Heart left ventricle (tissue), 16 donors: ENCODE measurements around the gene QRSL1. TPM values are rescaled to one million over a fixed set of nuclear protein-coding genes. Genes with fewer than 3 reads are reported as not detected.

Experiments
- ATAC-seq, 4 donors: fragments of 200-7000 bp; cut with Tn5 transposase; one replicate each; pipeline ENCODE4 v1.9.1; 2020 to 2022; ENCODE audit warnings: moderate library complexity in 4 of 4, mild to moderate bottlenecking in 3 of 4, moderate number of reproducible peaks in 1 of 4
- DNase-seq, 5 donors: peaks; one replicate each; pipeline ENCODE4 v3.0.0-alpha.2; 2020
- H3K27ac ChIP-seq, 12 donors: fragments of 200-600 bp; sonication (generic) in 4 of 12; one replicate each; pipeline versions ENCODE4 v1.5.0 to v1.8.0; 2016 to 2022; ENCODE audit warnings: mild to moderate bottlenecking in 2 of 12
- H3K27me3 ChIP-seq, 9 donors: fragments of 200-600 bp; sonication (generic) in 2 of 9; one replicate each; pipeline versions ENCODE4 v1.5.1 to v1.8.0; 2016 to 2022; ENCODE audit warnings: mild to moderate bottlenecking in 3 of 9
- H3K36me3 ChIP-seq, 9 donors: fragments of 200-600 bp; sonication (generic) in 2 of 9; one replicate each; pipeline versions ENCODE4 v1.5.0 to v1.8.0; 2018 to 2022; ENCODE audit warnings: mild to moderate bottlenecking in 2 of 9
- H3K4me1 ChIP-seq, 12 donors: fragments of 200-600 bp; sonication (generic) in 4 of 12; one replicate each; pipeline versions ENCODE4 v1.5.0 to v1.8.0; 2016 to 2022; ENCODE audit warnings: mild to moderate bottlenecking in 3 of 12
- H3K4me3 ChIP-seq, 12 donors: fragments of 200-600 bp; sonication (generic) in 4 of 12; one replicate each; pipeline versions ENCODE4 v1.5.0 to v1.8.0; 2017 to 2022; ENCODE audit warnings: mild to moderate bottlenecking in 9 of 12, moderate library complexity in 4 of 12
- H3K9me3 ChIP-seq, 12 donors: fragments of 200-600 bp; sonication (generic) in 4 of 12; one replicate each; pipeline versions ENCODE4 v1.5.0 to v1.8.0; 2016 to 2022; ENCODE audit warnings: mild to moderate bottlenecking in 1 of 12
- POLR2A ChIP-seq, 2 donors: fragments of 450-650 bp; IDR thresholded peaks; one replicate each; pipeline ENCODE4 v1.6.1; 2017; ENCODE audit warnings: antibody characterized with exemption in 2 of 2, mild to moderate bottlenecking in 2 of 2, moderate library complexity in 2 of 2
- WGBS, 4 donors: extraction: QIAGEN DNeasy Blood & Tissue Kit in 2 of 4; methylation state at CpG; one replicate each; pipeline versions ENCODE4 v1.1.5 to v1.1.7; 2013 to 2018; 5-methylcytosine and 5-hydroxymethylcytosine counted together
- intact Hi-C, 10 donors: fragments of 100-400 bp; cut with DNase I; formaldehyde crosslinking; loops; one replicate each; pipeline versions ENCODE4 v1.11.1 to v1.14.2; 2022
- polyA plus RNA-seq, 2 donors: library from polyadenylated mRNA; stranded (reverse); fragments of 200-250 nt; gene quantifications; one replicate each; pipeline ENCODE4 v1.2.3, GENCODE V29; 2013
- total RNA-seq, 9 donors: library from RNA; depleted of rRNA in 2 of 9; stranded (reverse); fragments of >200 nt in 2 of 9; fragmentation: NEBNext Ultra II Directional in 3 of 9; extraction: Animal tissue kit (Norgen Biotek cat#: 25700) in 3 of 9; gene quantifications; one replicate each; pipeline versions ENCODE4 v1.1.0 to v1.2.4, GENCODE V29; 2016 to 2023
- TF ChIP-seq, protein P1 (sequence below), 12 donors: fragments of 200-600 bp; sonication (generic) in 4 of 12; IDR thresholded peaks; one replicate each; pipeline versions ENCODE4 v1.5.0 to v1.8.0; 2018 to 2022; ENCODE audit warnings: antibody characterized with exemption in 12 of 12, mild to moderate bottlenecking in 5 of 12
- donor health status: ischemic (EF 13 %, LVEDD 7.1; RV severe dilation, severe dysfunction).
- donor health status: healthy with polysubstance abuse.
- donor health status: DM: no; HTN: yes; CAD: no.
- donor health status: DM: no; HTN: no; CAD: no.
- donor health status: ischemic (EF 25% LVEDD 6.9; RV normal size, moderate dysfunction).
- donor health status: ischemic (EF 25% LVEDD 5.7; RV mildly dilated, moderate dysfunction).
- donor health status: healthy.
- donor health status: DM: yes; HTN: yes; CAD: no.
- donor health status: ischemic (EF 35%, LVEDD 5.7; RV mildly dilated, moderate dysfunction).
- donor health status: nonischemic (EF 11% LVEDD 7.7; RV severe dilation, severe dysfunction).
- donor health status: DM: yes; HTN: yes; CAD: no.
- donor health status: PGD.
- donor health status: ischemic (EF 29% LVEDD 5.4; RV normal size, mild dysfunction).
- donor health status: nonischemic (EF 23%, LVEDD 6.1; RV moderate dilation, normal function).

QRSL1 gene
- total and polyA plus RNA-seq, 11 donors: 8.6 to 18.9 (median 14.4) TPM

DNA sequence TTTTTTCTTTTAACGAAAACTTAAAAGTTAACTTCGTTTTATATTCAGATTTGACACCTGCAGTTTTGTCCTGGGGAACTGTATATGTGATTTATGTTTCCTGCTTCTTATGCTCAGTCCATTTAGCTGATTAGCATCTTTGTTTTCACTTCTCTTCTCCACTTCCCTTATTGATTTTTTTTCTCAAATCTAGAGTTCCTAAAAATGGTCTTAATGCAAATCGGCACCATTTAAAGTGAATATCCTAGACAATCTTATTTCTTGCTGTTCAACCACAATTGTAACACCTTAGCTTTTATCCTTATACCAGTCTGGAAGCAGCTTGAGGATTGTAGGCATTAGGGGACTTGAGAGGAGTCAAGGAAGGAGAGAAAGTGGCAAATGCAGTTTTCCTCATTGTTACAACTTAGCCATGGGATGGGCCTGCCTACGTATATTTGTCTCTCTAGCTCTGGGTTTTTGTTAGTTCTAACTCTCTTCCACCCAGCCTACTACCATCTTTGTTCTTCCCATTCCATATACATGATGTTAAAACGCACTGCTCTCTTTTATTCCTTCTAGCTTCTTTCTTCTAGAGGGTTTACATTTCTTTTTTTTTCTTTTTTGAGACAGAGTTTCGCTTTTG lies 8.5 kb downstream of the QRSL1 start:
- H3K9me3 ChIP-seq: no peaks in the 10 kb centered on the region
- intact Hi-C loops: no loop called here
- no peak for ATAC-seq
- TF ChIP-seq POLR2A (IDR thresholded peaks at IDR 0.05): no peak
- TF ChIP-seq, protein P1, sequence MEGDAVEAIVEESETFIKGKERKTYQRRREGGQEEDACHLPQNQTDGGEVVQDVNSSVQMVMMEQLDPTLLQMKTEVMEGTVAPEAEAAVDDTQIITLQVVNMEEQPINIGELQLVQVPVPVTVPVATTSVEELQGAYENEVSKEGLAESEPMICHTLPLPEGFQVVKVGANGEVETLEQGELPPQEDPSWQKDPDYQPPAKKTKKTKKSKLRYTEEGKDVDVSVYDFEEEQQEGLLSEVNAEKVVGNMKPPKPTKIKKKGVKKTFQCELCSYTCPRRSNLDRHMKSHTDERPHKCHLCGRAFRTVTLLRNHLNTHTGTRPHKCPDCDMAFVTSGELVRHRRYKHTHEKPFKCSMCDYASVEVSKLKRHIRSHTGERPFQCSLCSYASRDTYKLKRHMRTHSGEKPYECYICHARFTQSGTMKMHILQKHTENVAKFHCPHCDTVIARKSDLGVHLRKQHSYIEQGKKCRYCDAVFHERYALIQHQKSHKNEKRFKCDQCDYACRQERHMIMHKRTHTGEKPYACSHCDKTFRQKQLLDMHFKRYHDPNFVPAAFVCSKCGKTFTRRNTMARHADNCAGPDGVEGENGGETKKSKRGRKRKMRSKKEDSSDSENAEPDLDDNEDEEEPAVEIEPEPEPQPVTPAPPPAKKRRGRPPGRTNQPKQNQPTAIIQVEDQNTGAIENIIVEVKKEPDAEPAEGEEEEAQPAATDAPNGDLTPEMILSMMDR (IDR thresholded peaks at IDR 0.05): no peak
- WGBS, 4 donors: 71 to 83% (median 76%) methylated on average over 6 of the region's 6 CpGs
- H3K27ac ChIP-seq: peak overlapping the region in 1 of 12 donors; percentile 56
- H3K36me3 ChIP-seq: peaks cover 0 to 30% (median 19%) of the 10 kb centered on the region in 9 donors
- no peaks in the 10 kb centered on the region for H3K27me3 ChIP-seq
- no peak overlapping the region for H3K4me3 ChIP-seq
- peaks cover 0 to 26% (median 0%) of the 10 kb centered on the region in 12 donors for H3K4me1 ChIP-seq
- DNase-seq: no peak

DNA sequence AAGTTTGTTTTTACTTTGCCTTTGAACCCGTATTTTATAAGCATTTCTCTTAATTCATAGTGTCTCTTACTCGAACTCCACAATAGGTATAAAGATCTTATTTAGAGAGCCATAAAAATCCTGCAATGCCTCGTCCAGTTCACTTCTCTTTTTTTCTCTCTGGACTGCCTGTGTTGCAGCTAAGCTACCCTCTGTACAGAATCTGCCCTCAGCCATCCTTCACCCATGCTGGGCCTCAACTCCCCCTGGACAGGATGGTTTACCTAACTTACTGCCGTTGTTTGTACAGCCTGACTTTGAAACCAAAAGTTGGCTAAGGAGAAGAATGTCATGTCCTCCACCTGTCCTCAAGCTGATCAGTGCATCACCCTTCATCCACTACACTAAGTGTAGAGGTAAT lies 10.4 kb downstream of the QRSL1 start:
- Histone ChIP-seq H3K27ac (no peak overlapping the region), H3K27me3 (no peaks in the 10 kb centered on the region), H3K9me3 (no peaks in the 10 kb centered on the region), H3K36me3 (peaks cover 0 to 50% (median 39%) of the 10 kb centered on the region in 9 donors), H3K4me1 (peaks cover 0 to 26% (median 0%) of the 10 kb centered on the region in 12 donors), H3K4me3 (no peak overlapping the region)
- intact Hi-C loops: no loop called here
- DNase-seq (no peak), ATAC-seq (no peak)
- 83 to 88% (median 85%) methylated on average over 4 of the region's 4 CpGs for WGBS, 4 donors
- no peak for TF ChIP-seq POLR2A (IDR thresholded peaks at IDR 0.05)
- TF ChIP-seq, protein P1 (IDR thresholded peaks at IDR 0.05): no peak

DNA sequence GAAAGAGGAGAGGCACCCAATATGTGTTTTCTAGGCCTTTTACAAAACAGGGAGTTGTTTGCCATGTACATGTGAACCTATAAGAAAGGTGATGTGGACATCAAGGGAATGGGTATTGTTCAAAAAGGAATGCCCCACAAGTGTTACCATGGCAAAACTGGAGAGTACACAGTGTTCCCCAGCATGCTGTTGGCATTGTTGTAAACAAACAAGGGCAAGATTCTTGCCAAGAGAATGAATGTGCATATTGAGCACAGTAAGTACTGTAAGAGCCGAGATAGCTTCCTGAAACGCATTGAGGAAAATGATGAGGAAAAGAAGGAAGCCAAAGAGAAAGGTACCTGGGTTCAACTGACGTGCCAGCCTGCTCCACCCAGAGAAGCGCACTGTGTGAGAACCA lies 13.1 kb downstream of the QRSL1 start:
- no peak overlapping the region for H3K4me3 ChIP-seq
- intact Hi-C loops: no loop called here
- H3K9me3 ChIP-seq: no peaks in the 10 kb centered on the region
- no peak for TF ChIP-seq POLR2A (IDR thresholded peaks at IDR 0.05)
- 85 to 94% (median 86%) methylated on average over 4 of the region's 4 CpGs for WGBS, 4 donors
- H3K27ac ChIP-seq: no peak overlapping the region
- H3K36me3 ChIP-seq: peaks cover 0 to 71% (median 54%) of the 10 kb centered on the region in 9 donors
- ATAC-seq (no peak), DNase-seq (no peak)
- no peaks in the 10 kb centered on the region for H3K27me3 ChIP-seq
- H3K4me1 ChIP-seq: peaks cover 0 to 14% (median 0%) of the 10 kb centered on the region in 12 donors

DNA sequence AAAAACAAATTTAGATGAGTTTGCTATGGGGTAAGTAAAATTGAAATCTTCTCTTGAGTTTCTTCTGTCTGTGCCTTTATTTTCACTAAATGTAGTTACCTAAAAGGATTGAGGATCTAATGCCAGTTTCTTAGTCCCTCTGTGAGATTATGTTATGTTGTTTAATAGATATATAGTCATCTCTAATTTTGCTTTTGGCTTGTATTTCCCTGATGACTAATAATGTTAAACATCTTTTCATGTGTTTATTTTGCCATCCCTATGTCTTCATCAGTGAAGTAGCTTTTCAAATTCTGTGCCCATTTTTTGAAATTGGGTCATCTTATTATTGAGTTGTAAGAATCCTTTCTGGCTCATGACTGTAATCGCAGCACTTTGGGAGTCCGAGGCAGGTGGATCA lies 13.7 kb downstream of the QRSL1 start:
- 95 to 100% (median 99%) methylated on average over 2 of the region's 2 CpGs for WGBS, 4 donors
- DNase-seq: no peak
- no peaks in the 10 kb centered on the region for H3K9me3 ChIP-seq
- H3K4me3 ChIP-seq: no peak overlapping the region
- intact Hi-C loops: no loop called here
- no peak for ATAC-seq
- H3K4me1 ChIP-seq: peaks cover 0 to 8% (median 0%) of the 10 kb centered on the region in 12 donors
- no peaks in the 10 kb centered on the region for H3K27me3 ChIP-seq
- peaks cover 0 to 73% (median 54%) of the 10 kb centered on the region in 9 donors for H3K36me3 ChIP-seq
- no peak overlapping the region for H3K27ac ChIP-seq
- TF ChIP-seq, protein P1 (IDR thresholded peaks at IDR 0.05): no peak
- TF ChIP-seq POLR2A (IDR thresholded peaks at IDR 0.05): no peak
